Spleen (tissue), 7 donors: ENCODE measurements around the gene CASTOR1.

Source experiments
- POLR2A ChIP-seq, 3 donors: fragments of 450-650 bp; IDR thresholded peaks; one replicate each; pipeline ENCODE4 v1.5.1; 2017; ENCODE audit warnings: antibody characterized with exemption in 3 of 3, mild to moderate bottlenecking in 1 of 3
- TF ChIP-seq, protein P1 (sequence below), 11 experiments: fragments of 200-600 bp in 7 of 11; fragments of 450-650 bp in 4 of 11; sonication (generic) in 4 of 11; IDR thresholded peaks in 8 of 11; conservative IDR thresholded peaks in 3 of 11; 1 replicate in 7 of 11; 2 replicates in 4 of 11; pipeline versions ENCODE4 v1.4.0 to v1.8.0; 2016 to 2021; ENCODE audit warnings: antibody characterized with exemption in 11 of 11, inconsistent platforms in 4 of 11, mild to moderate bottlenecking in 1 of 11
- donor health status: DM: no; HTN: no; CAD: no; lungs with moderate emphysema.
- donor health status: DM: no; HTN: no; CAD: no.
- donor health status: DM: no; HTN: no; CAD: no.

DNA sequence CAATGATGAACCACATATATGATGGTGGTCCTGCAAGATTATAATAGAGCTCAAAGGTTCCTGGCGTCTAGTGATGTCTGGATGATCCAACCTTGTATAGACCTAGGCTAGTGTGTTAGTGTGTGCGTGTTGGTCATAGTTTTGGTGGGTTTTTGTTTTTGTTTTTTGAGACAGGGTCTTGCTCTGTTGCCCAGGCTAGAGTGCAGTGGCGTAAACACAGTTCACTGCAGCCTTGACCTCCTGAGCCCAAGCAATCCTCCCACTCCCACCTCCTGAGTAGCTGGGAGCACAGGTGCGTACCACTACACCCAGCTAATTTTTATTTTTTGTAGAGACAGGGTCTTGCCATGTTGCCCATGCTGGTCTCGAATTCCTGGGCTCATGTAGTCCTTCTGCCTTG is 9.4 kb downstream of the CASTOR1 start:
- TF ChIP-seq, protein P1, sequence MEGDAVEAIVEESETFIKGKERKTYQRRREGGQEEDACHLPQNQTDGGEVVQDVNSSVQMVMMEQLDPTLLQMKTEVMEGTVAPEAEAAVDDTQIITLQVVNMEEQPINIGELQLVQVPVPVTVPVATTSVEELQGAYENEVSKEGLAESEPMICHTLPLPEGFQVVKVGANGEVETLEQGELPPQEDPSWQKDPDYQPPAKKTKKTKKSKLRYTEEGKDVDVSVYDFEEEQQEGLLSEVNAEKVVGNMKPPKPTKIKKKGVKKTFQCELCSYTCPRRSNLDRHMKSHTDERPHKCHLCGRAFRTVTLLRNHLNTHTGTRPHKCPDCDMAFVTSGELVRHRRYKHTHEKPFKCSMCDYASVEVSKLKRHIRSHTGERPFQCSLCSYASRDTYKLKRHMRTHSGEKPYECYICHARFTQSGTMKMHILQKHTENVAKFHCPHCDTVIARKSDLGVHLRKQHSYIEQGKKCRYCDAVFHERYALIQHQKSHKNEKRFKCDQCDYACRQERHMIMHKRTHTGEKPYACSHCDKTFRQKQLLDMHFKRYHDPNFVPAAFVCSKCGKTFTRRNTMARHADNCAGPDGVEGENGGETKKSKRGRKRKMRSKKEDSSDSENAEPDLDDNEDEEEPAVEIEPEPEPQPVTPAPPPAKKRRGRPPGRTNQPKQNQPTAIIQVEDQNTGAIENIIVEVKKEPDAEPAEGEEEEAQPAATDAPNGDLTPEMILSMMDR (IDR thresholded peaks at IDR 0.05 in 8 of 11, conservative IDR thresholded peaks at IDR 0.05 in 3 of 11), result no peak
- TF ChIP-seq POLR2A (IDR thresholded peaks at IDR 0.05), result no peak
